ENCODE results near the gene TEAD1.

- TF ChIP-seq POLR2A (IDR thresholded peaks at IDR 0.05) (no peak), POLR2AphosphoS5 (IDR thresholded peaks at IDR 0.05) (no peak), EP300 (IDR thresholded peaks at IDR 0.05; ENCODE audit: low read depth) (no peak)
- TF ChIP-seq, protein P1, sequence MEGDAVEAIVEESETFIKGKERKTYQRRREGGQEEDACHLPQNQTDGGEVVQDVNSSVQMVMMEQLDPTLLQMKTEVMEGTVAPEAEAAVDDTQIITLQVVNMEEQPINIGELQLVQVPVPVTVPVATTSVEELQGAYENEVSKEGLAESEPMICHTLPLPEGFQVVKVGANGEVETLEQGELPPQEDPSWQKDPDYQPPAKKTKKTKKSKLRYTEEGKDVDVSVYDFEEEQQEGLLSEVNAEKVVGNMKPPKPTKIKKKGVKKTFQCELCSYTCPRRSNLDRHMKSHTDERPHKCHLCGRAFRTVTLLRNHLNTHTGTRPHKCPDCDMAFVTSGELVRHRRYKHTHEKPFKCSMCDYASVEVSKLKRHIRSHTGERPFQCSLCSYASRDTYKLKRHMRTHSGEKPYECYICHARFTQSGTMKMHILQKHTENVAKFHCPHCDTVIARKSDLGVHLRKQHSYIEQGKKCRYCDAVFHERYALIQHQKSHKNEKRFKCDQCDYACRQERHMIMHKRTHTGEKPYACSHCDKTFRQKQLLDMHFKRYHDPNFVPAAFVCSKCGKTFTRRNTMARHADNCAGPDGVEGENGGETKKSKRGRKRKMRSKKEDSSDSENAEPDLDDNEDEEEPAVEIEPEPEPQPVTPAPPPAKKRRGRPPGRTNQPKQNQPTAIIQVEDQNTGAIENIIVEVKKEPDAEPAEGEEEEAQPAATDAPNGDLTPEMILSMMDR (IDR thresholded peaks at IDR 0.05), result no peak
Measured at GRCh38 chr11:12757416-12757815, 83.2 kb downstream of the TEAD1 start.
